WTC11 (cell line): ENCODE measurements around the gene TLCD3B. TPM values are rescaled to one million over a fixed set of nuclear protein-coding genes. Genes with fewer than 3 reads are reported as not detected.

Experiments
- ARID4B ChIP-seq: sonication (generic); formaldehyde crosslinking; IDR thresholded peaks from 2 replicates; pipeline ENCODE4 v1.8.0; 2023; ENCODE audit warnings: missing genetic modification reagents, mild to moderate bottlenecking, borderline replicate concordance
- CDX4 ChIP-seq: fragments of 250-450 bp; sonication (Bioruptor Pico); IDR thresholded peaks from 2 replicates; pipeline ENCODE4 v1.9.0; 2021; ENCODE audit warnings: moderate library complexity, mild to moderate bottlenecking, inconsistent platforms, borderline replicate concordance
- CTCF ChIP-seq: fragments of 200-600 bp; IDR thresholded peaks from 2 replicates; pipeline ENCODE4 v1.8.0; 2022; ENCODE audit warnings: antibody characterized with exemption
- E2F4 ChIP-seq: sonication (generic); formaldehyde crosslinking; IDR thresholded peaks from 2 replicates; pipeline ENCODE4 v1.8.1; 2022; ENCODE audit warnings: low read depth, mild to moderate bottlenecking, moderate library complexity, missing genetic modification reagents, borderline replicate concordance
- E2F5 ChIP-seq: sonication (generic); formaldehyde crosslinking; IDR thresholded peaks from 2 replicates; pipeline ENCODE4 v1.8.1; 2022; ENCODE audit warnings: mild to moderate bottlenecking, moderate library complexity, missing genetic modification reagents
- ERG ChIP-seq: fragments of 250-450 bp; sonication (Bioruptor Pico); IDR thresholded peaks from 2 replicates; pipeline ENCODE4 v1.8.0; 2021; ENCODE audit warnings: mild to moderate bottlenecking
- ESRRA ChIP-seq: sonication (generic); formaldehyde crosslinking; IDR thresholded peaks from 2 replicates; pipeline ENCODE4 v1.8.1; 2022; ENCODE audit warnings: mild to moderate bottlenecking, missing genetic modification reagents, borderline replicate concordance
- GABPB1 ChIP-seq: sonication (generic); formaldehyde crosslinking; IDR thresholded peaks from 2 replicates; pipeline ENCODE4 v1.8.1; 2023; ENCODE audit warnings: mild to moderate bottlenecking, missing genetic modification reagents
- MAX ChIP-seq: sonication (generic); formaldehyde crosslinking; IDR thresholded peaks from 2 replicates; pipeline ENCODE4 v1.8.0; 2022; ENCODE audit warnings: mild to moderate bottlenecking, missing genetic modification reagents
- MYBL2 ChIP-seq: sonication (generic); formaldehyde crosslinking; IDR thresholded peaks from 2 replicates; pipeline ENCODE4 v1.8.1; 2023; ENCODE audit warnings: mild to moderate bottlenecking, moderate library complexity, missing genetic modification reagents
- RELA ChIP-seq: sonication (generic); formaldehyde crosslinking; IDR thresholded peaks from 2 replicates; pipeline ENCODE4 v1.8.1; 2022; ENCODE audit warnings: missing genetic modification reagents, mild to moderate bottlenecking, borderline replicate concordance
- TEAD1 ChIP-seq: sonication (generic); formaldehyde crosslinking; IDR thresholded peaks from 2 replicates; pipeline ENCODE4 v1.8.0; 2022; ENCODE audit warnings: mild to moderate bottlenecking, missing genetic modification reagents
- ZNF317 ChIP-seq: sonication (generic); formaldehyde crosslinking; IDR thresholded peaks from 2 replicates; pipeline ENCODE4 v1.8.1; 2023; ENCODE audit warnings: low read depth, mild to moderate bottlenecking, moderate library complexity, missing genetic modification reagents, borderline replicate concordance
- total RNA-seq: library from RNA; stranded (reverse); gene quantifications from 3 replicates; pipeline ENCODE4 v1.2.3, GENCODE V29; 2021

The TLCD3B gene
- total RNA-seq, 1 experiment from 2014 or later = 28.1 TPM

- TF ChIP-seq CTCF (no peak), CDX4 (CRISPR knock-in tag) (no peak), E2F5 (CRISPR knock-in tag) (peak; percentile 72), ZNF317 (0 out of 2 replicates have a peak, but pooled peaks have one; percentile 42), ESRRA (CRISPR knock-in tag) (no peak; the same call in 1 of the 2 replicates), MAX (peak; percentile 87), RELA (CRISPR knock-in tag) (no peak; the same call in 1 of the 2 replicates), E2F4 (CRISPR knock-in tag) (no peak), TEAD1 (CRISPR knock-in tag) (peak; percentile 78), ERG (CRISPR knock-in tag) (no peak), MYBL2 (CRISPR knock-in tag) (peak; percentile 70; the same call in 1 of the 2 replicates), ARID4B (CRISPR knock-in tag) (peak; percentile 78; the same call in 1 of the 2 replicates), GABPB1 (no peak)
These were observed 35.7 kb downstream of the TLCD3B start, which contains the start of gene HIRIP3 (continued) for GRCh38 chr16:29995324-29995910.
